LNCaP clone FGC (cell line): ENCODE data around the gene DGKD.

Experiments used
- DNase-seq: peaks from one replicate; pipeline ENCODE4 v3.0.0-alpha.2; 2011; ENCODE audit warnings: low read depth
- H3K4me3 ChIP-seq: 2 replicates; pipeline ENCODE4 v1.5.1; 2011; ENCODE audit warnings: mild to moderate bottlenecking, low read depth, low read length, control low read depth
- TF ChIP-seq, protein P1 (sequence below): IDR thresholded peaks from 2 replicates; pipeline ENCODE4 v1.5.1; 2012; ENCODE audit warnings: mild to moderate bottlenecking; ENCODE audit not compliant: control insufficient read depth, insufficient read depth; ENCODE audit errors: extremely low read depth

The DGKD gene

DNA sequence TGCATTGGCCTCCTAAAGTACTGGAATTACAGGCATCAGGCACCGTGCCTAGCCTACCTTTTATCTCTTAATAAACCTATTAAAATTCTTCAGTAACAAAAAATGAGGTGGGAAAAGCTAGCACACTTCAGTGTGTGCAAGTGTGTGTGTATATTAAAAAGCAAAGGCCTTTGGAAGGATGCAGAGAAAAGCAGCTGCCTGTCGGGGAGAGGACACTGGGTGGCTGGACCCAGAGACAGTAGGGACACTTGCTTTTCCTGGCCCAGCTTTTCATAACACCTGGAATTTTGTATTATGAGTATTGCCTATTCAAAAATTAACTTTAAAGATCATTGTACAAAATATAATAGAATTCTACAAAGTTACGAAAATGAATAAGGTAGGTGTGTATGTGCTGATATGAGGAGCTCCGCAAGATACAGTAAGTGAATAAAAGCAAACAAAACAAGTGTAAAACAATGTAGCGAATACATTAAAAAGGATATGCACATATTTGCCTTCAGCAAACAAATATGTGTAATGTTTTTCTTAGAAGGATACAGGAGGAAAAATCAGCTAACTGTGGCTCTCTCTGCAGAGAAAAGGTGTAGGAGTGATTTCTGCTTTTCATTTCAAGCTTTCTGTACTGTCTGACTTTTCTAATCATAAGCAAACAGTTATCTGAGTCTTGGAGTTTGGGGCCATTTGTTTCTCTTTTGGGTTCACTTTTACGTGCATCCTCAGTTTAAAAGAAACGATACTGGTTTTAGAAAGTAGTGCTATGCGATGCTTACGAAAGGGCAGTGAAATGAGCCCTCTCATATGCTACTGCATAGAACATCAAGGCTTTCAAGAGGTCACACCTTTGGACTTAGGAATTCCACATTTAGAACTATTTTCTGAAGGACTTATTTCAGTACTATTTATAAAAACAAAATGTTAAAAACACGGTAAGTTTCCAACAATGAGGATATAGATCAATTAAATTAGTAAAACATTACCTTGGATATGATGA lies 141.5 kb downstream of the DGKD start:
- H3K4me3 ChIP-seq, result no peak overlapping the region
- TF ChIP-seq, protein P1, sequence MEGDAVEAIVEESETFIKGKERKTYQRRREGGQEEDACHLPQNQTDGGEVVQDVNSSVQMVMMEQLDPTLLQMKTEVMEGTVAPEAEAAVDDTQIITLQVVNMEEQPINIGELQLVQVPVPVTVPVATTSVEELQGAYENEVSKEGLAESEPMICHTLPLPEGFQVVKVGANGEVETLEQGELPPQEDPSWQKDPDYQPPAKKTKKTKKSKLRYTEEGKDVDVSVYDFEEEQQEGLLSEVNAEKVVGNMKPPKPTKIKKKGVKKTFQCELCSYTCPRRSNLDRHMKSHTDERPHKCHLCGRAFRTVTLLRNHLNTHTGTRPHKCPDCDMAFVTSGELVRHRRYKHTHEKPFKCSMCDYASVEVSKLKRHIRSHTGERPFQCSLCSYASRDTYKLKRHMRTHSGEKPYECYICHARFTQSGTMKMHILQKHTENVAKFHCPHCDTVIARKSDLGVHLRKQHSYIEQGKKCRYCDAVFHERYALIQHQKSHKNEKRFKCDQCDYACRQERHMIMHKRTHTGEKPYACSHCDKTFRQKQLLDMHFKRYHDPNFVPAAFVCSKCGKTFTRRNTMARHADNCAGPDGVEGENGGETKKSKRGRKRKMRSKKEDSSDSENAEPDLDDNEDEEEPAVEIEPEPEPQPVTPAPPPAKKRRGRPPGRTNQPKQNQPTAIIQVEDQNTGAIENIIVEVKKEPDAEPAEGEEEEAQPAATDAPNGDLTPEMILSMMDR, result no peak
- DNase-seq, result peak; percentile 32

DNA sequence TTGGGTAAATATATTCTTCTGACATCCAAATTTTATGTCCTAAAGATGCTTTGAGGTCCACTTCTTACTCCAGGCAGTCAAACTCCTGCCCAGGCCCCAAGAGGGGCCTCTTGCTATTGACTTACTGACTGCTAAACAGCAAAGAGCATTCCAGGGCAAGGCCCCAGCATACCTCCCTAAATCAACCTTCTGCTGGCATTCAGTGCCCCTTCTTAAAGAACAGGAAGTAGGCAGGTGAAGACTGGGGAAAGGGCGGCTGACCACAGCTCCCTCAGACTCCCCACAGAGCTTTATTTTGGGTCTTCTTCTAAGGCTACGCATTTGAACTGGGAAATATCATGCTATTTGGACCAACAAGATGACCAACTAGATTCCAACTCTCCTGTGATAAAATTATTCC lies 143.4 kb downstream of the DGKD start:
- no peak for DNase-seq
- H3K4me3 ChIP-seq, result no peak overlapping the region
- TF ChIP-seq, protein P1, result no peak

DNA sequence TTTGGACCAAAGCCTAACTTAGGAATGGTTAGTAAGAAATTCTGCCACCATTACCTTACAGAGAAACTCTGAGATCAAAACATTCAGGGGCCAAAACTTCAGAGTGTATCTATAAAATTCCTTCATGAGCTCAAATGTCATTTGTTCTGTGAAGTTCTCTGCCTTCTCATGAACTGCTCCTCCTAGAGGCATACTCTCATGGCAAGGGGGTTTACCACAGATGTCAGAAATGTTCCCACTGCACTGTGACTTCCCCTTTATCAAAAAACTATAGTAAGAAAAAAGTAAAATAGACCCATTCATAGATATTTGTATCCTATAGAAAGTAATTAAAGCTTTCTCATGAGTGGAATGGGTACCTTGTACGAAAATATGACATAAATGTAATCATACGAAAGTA lies 143.8 kb downstream of the DGKD start:
- TF ChIP-seq, protein P1, result no peak
- H3K4me3 ChIP-seq, result no peak overlapping the region
- no peak for DNase-seq

DNA sequence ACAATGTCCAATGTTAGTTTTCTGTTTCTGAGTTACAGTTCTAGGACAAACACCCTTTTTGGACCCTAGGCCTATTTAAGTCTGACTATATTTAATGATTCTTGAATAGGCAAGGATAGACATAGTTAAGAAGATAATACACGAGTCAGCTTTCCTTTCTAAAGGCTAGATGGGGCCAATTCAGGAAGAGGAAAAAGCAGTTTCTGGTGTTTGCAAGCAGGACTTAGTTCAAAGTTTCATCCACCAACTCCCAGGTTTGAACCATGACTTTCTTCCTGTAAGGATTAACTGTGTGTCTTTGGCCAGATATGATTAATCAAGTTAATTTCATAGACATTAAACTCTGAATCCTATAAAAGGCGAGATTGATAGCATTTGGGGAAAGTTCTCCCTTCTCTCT lies 145.6 kb downstream of the DGKD start:
- H3K4me3 ChIP-seq, result no peak overlapping the region
- no peak for DNase-seq
- TF ChIP-seq, protein P1, result no peak

GRCh38 chr2:233501198-233502076 lies 147.1 kb downstream of the DGKD start:
- TF ChIP-seq, protein P1, result no peak
- DNase-seq, result no peak
- no peak overlapping the region for H3K4me3 ChIP-seq

GRCh38 chr2:233503481-233503880 lies 149.2 kb downstream of the DGKD start:
- H3K4me3 ChIP-seq, result no peak overlapping the region
- TF ChIP-seq, protein P1, result no peak
- DNase-seq, result no peak
